ENCODE measurements around the gene PLCH2.

The PLCH2 gene

GRCh38 chr1:2441746-2442145, 34.3 kb upstream of the PLCH2 start:
- H3K27ac ChIP-seq (ENCODE audit: insufficient read depth, low read length, poor library complexity, severe bottlenecking): no peak overlapping the region
- H3K4me3 ChIP-seq (ENCODE audit: insufficient read depth, low read depth, low read length, poor library complexity, severe bottlenecking): no peak overlapping the region
- H3K27me3 ChIP-seq (replicated peaks; ENCODE audit: control insufficient read depth, insufficient read depth, low read length, poor library complexity, severe bottlenecking): peaks cover 15% of the 10 kb centered on the region
- H3K4me1 ChIP-seq (ENCODE audit: control insufficient read depth, insufficient read depth, low read length, poor library complexity, severe bottlenecking): peaks cover 6% of the 10 kb centered on the region
- H3K9me3 ChIP-seq (ENCODE audit: control insufficient read depth, low read length): no peaks in the 10 kb centered on the region
- DNase-seq: no peak
- no peaks in the 10 kb centered on the region for H3K36me3 ChIP-seq (ENCODE audit: control insufficient read depth, insufficient read depth, low read length)

DNA sequence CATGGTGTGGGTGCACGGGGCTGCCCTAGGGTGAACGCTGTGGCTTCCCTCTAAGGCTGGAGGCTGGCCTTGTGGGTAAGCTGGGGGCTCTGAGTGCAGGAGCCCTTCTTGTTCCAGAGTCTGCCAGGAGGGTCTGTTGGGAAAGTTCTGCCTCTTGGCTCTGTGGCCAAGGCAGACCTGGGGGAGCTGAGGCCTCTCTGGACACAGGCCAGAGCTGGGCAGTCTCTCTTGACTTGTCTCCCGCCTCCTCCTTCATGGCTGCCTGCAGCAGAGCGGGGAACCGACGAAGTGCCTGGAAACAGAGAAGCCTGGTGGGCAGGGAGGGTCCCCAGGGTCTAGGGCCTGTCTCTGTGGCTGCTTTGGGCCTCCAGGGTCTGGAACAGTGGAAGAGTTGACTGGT, 33.4 kb upstream of the PLCH2 start:
- peaks cover 15% of the 10 kb centered on the region for H3K27me3 ChIP-seq (replicated peaks; ENCODE audit: control insufficient read depth, insufficient read depth, low read length, poor library complexity, severe bottlenecking)
- no peaks in the 10 kb centered on the region for H3K9me3 ChIP-seq (ENCODE audit: control insufficient read depth, low read length)
- no peak for DNase-seq
- no peak overlapping the region for H3K27ac ChIP-seq (ENCODE audit: insufficient read depth, low read length, poor library complexity, severe bottlenecking)
- H3K36me3 ChIP-seq (ENCODE audit: control insufficient read depth, insufficient read depth, low read length): no peaks in the 10 kb centered on the region
- H3K4me3 ChIP-seq (ENCODE audit: insufficient read depth, low read depth, low read length, poor library complexity, severe bottlenecking): no peak overlapping the region
- H3K4me1 ChIP-seq (ENCODE audit: control insufficient read depth, insufficient read depth, low read length, poor library complexity, severe bottlenecking): peaks cover 6% of the 10 kb centered on the region

DNA sequence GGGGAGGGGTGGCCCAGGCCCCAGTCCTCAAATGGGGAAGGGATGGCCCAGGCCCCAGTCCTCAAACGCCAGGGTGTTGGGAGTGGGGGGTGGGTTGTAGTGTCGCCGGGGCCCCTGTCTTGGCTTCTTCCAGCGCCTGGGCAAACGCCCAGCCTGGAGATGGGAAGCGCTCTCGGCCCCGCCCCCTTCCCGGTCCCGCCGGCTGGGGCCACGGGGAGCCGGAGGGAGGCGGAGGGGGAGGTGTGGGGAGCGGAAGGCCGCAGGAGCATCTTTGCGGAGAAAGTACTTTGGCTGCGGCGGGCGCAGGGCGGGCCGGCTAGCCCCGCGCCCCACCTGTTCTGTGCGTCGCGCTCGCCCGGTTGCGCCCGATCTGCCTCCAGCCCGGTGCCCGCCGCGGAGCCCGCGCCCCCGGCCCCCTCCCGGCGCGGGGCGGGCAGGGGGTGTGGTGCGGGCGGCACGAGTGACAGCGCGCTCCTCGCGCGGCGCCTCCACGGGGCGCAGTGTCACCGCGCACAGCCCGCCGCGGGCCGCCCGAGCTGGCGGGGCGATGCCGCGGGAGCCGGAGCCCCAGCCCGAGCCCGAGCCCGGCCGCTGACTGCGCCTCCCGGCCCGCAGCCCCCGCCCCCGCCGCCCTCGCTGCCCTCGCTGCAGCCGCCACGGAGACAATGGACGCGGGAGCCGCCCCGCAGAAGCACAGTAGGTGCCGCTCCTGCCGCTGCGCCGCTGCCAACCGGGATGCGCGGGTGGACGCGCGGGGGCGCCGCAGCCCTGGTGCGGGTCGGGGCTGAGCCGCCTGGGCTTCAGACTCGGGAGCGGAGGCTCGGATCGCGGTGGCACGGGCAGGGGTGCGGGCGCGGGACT, 32.6 kb upstream of the PLCH2 start:
- peaks cover 6% of the 10 kb centered on the region for H3K4me1 ChIP-seq (ENCODE audit: control insufficient read depth, insufficient read depth, low read length, poor library complexity, severe bottlenecking)
- peaks cover 15% of the 10 kb centered on the region for H3K27me3 ChIP-seq (replicated peaks; ENCODE audit: control insufficient read depth, insufficient read depth, low read length, poor library complexity, severe bottlenecking)
- no peak overlapping the region for H3K4me3 ChIP-seq (ENCODE audit: insufficient read depth, low read depth, low read length, poor library complexity, severe bottlenecking)
- H3K36me3 ChIP-seq (ENCODE audit: control insufficient read depth, insufficient read depth, low read length): no peaks in the 10 kb centered on the region
- DNase-seq: no peak
- no peaks in the 10 kb centered on the region for H3K9me3 ChIP-seq (ENCODE audit: control insufficient read depth, low read length)
- no peak overlapping the region for H3K27ac ChIP-seq (ENCODE audit: insufficient read depth, low read length, poor library complexity, severe bottlenecking)

DNA sequence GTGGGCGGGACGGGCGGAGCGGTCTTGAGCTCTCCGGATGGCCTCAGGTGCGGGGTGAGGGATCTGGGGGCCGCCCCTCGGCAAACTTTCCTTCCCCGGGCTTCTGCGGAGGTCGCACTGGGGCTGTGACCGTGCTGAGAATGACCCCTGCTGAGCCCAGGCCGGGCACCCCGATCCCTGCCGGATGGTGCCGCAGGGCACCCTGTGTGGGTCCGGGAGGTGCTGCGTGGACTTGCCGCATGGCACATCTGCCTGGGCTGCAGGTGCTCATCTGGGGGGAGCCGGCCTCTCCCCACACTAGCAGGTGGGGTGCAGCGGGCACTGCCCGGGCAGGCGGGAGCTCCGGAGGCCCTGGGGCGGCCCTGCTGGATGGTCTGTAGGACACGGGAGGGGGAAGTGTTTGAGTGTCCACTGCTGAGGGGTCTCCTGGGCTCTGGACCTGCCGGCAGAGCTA, 31.9 kb upstream of the PLCH2 start:
- Histone ChIP-seq H3K36me3 (ENCODE audit: control insufficient read depth, insufficient read depth, low read length) (no peaks in the 10 kb centered on the region), H3K27me3 (replicated peaks; ENCODE audit: control insufficient read depth, insufficient read depth, low read length, poor library complexity, severe bottlenecking) (peaks cover 15% of the 10 kb centered on the region)
- DNase-seq: no peak

GRCh38 chr1:2445162-2445822, 30.8 kb upstream of the PLCH2 start:
- Histone ChIP-seq H3K4me1 (ENCODE audit: control insufficient read depth, insufficient read depth, low read length, poor library complexity, severe bottlenecking) (peaks cover 6% of the 10 kb centered on the region), H3K4me3 (ENCODE audit: insufficient read depth, low read depth, low read length, poor library complexity, severe bottlenecking) (no peak overlapping the region), H3K9me3 (ENCODE audit: control insufficient read depth, low read length) (no peaks in the 10 kb centered on the region), H3K27ac (ENCODE audit: insufficient read depth, low read length, poor library complexity, severe bottlenecking) (no peak overlapping the region), H3K27me3 (replicated peaks; ENCODE audit: control insufficient read depth, insufficient read depth, low read length, poor library complexity, severe bottlenecking) (peaks cover 15% of the 10 kb centered on the region), H3K36me3 (ENCODE audit: control insufficient read depth, insufficient read depth, low read length) (no peaks in the 10 kb centered on the region)
- no peak for DNase-seq

More for the DNA sequence above, 31.9 kb upstream of the PLCH2 start:
- Histone ChIP-seq H3K4me3 (ENCODE audit: insufficient read depth, low read depth, low read length, poor library complexity, severe bottlenecking) (no peak overlapping the region), H3K9me3 (ENCODE audit: control insufficient read depth, low read length) (no peaks in the 10 kb centered on the region), H3K27ac (ENCODE audit: insufficient read depth, low read length, poor library complexity, severe bottlenecking) (no peak overlapping the region), H3K4me1 (ENCODE audit: control insufficient read depth, insufficient read depth, low read length, poor library complexity, severe bottlenecking) (peaks cover 6% of the 10 kb centered on the region)

DNA sequence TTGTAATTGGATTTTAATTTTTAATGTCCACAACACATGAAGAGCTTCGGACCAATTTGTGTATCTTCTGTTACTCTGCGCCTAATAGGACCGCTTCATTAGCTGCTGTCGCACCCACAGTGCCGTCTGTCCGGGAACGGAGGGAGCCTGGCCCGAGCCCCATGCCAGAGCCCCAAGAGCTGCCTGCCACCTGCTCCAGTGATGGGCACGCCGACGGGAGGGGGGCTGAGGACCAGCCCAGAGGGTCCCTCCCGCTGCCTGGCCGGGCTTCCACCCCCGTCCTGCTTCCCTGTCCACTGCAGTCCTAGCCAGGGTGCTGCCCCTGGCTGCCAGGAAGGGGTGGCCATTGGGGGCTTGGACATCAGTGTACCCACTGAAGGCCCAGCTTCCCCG, 30.3 kb upstream of the PLCH2 start:
- Histone ChIP-seq H3K4me3 (ENCODE audit: insufficient read depth, low read depth, low read length, poor library complexity, severe bottlenecking) (no peak overlapping the region), H3K27me3 (replicated peaks; ENCODE audit: control insufficient read depth, insufficient read depth, low read length, poor library complexity, severe bottlenecking) (peaks cover 15% of the 10 kb centered on the region), H3K36me3 (ENCODE audit: control insufficient read depth, insufficient read depth, low read length) (no peaks in the 10 kb centered on the region), H3K9me3 (ENCODE audit: control insufficient read depth, low read length) (no peaks in the 10 kb centered on the region), H3K4me1 (ENCODE audit: control insufficient read depth, insufficient read depth, low read length, poor library complexity, severe bottlenecking) (peaks cover 6% of the 10 kb centered on the region), H3K27ac (ENCODE audit: insufficient read depth, low read length, poor library complexity, severe bottlenecking) (no peak overlapping the region)
- no peak for DNase-seq

GRCh38 chr1:2446394-2446793, 29.7 kb upstream of the PLCH2 start:
- Histone ChIP-seq H3K4me1 (ENCODE audit: control insufficient read depth, insufficient read depth, low read length, poor library complexity, severe bottlenecking) (peaks cover 6% of the 10 kb centered on the region), H3K4me3 (ENCODE audit: insufficient read depth, low read depth, low read length, poor library complexity, severe bottlenecking) (no peak overlapping the region), H3K36me3 (ENCODE audit: control insufficient read depth, insufficient read depth, low read length) (no peaks in the 10 kb centered on the region), H3K27ac (ENCODE audit: insufficient read depth, low read length, poor library complexity, severe bottlenecking) (no peak overlapping the region), H3K9me3 (ENCODE audit: control insufficient read depth, low read length) (no peaks in the 10 kb centered on the region), H3K27me3 (replicated peaks; ENCODE audit: control insufficient read depth, insufficient read depth, low read length, poor library complexity, severe bottlenecking) (peaks cover 15% of the 10 kb centered on the region)
- no peak for DNase-seq

GRCh38 chr1:2446861-2447260, 29.2 kb upstream of the PLCH2 start:
- DNase-seq: no peak
- Histone ChIP-seq H3K4me1 (ENCODE audit: control insufficient read depth, insufficient read depth, low read length, poor library complexity, severe bottlenecking) (peaks cover 6% of the 10 kb centered on the region), H3K4me3 (ENCODE audit: insufficient read depth, low read depth, low read length, poor library complexity, severe bottlenecking) (no peak overlapping the region), H3K27me3 (replicated peaks; ENCODE audit: control insufficient read depth, insufficient read depth, low read length, poor library complexity, severe bottlenecking) (peaks cover 15% of the 10 kb centered on the region), H3K36me3 (ENCODE audit: control insufficient read depth, insufficient read depth, low read length) (no peaks in the 10 kb centered on the region), H3K27ac (ENCODE audit: insufficient read depth, low read length, poor library complexity, severe bottlenecking) (no peak overlapping the region), H3K9me3 (ENCODE audit: control insufficient read depth, low read length) (no peaks in the 10 kb centered on the region)

DNA sequence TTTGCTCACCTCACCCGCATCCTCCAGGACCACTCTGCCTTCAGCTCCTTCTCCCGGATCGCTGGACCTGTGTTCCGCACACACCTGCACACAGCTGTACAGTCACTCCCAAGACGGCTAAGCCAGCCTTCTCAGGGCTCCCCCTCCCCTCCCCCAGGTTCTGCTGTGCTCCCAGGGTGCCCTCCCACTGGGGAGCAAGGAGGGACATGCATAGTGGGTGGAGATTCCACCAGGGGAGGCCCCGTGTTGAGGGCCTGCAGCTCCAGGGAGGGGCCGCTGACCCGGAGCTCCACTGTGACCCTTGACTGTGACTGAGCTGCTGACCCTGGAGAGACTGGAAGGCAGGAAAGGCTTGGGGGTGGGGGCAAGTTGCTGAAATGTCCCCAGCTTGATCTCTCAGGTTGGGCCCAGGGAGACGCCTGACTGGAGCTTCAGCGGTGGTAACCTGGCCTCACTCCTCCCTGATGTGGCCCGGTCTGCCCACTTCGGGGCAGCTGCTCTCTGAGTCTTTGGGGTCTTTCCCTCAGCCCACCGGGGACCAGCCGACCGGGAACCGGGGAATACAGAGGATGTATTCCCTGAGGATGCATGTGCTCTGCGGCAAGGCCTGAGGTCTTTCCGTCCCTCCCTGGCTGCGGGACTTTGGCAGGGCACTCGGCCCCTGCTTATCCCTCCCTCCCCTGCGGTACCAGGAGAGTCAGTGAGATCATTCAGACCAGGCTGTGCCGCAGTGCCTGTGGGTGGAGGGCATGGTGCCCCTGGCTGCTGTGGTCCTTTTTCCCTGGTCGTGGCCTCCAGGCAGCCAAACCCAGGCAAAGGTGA, 28.6 kb upstream of the PLCH2 start:
- Histone ChIP-seq H3K27ac (ENCODE audit: insufficient read depth, low read length, poor library complexity, severe bottlenecking) (no peak overlapping the region), H3K9me3 (ENCODE audit: control insufficient read depth, low read length) (no peaks in the 10 kb centered on the region), H3K4me3 (ENCODE audit: insufficient read depth, low read depth, low read length, poor library complexity, severe bottlenecking) (no peak overlapping the region), H3K27me3 (replicated peaks; ENCODE audit: control insufficient read depth, insufficient read depth, low read length, poor library complexity, severe bottlenecking) (peaks cover 15% of the 10 kb centered on the region), H3K36me3 (ENCODE audit: control insufficient read depth, insufficient read depth, low read length) (no peaks in the 10 kb centered on the region), H3K4me1 (ENCODE audit: control insufficient read depth, insufficient read depth, low read length, poor library complexity, severe bottlenecking) (peaks cover 6% of the 10 kb centered on the region)
- DNase-seq: no peak

All from effector memory CD4-positive, alpha-beta T cell (primary cell).